Renal cortex interstitium (tissue), 11 donors: ENCODE results near the gene ACVR2A. TPM values are rescaled to one million over a fixed set of nuclear protein-coding genes. Genes with fewer than 3 reads are reported as not detected.

Source experiments
- DNase-seq, 11 donors: peaks; one replicate each; pipeline ENCODE4 v3.0.0-alpha.2; 2013; ENCODE audit warnings: low read depth in 9 of 11, low spot score in 4 of 11; ENCODE audit errors: extremely low read depth in 1 of 11
- polyA plus RNA-seq, 3 donors: library from polyadenylated mRNA; unstranded; fragments of 120-200 nt; gene quantifications; one replicate each; pipeline ENCODE4 v1.2.1, GENCODE V29; 2013; ENCODE audit not compliant: insufficient read length in 3 of 3

Gene ACVR2A
- polyA plus RNA-seq, 3 donors, result 20.7 to 27.8 (median 25.1) TPM

DNA sequence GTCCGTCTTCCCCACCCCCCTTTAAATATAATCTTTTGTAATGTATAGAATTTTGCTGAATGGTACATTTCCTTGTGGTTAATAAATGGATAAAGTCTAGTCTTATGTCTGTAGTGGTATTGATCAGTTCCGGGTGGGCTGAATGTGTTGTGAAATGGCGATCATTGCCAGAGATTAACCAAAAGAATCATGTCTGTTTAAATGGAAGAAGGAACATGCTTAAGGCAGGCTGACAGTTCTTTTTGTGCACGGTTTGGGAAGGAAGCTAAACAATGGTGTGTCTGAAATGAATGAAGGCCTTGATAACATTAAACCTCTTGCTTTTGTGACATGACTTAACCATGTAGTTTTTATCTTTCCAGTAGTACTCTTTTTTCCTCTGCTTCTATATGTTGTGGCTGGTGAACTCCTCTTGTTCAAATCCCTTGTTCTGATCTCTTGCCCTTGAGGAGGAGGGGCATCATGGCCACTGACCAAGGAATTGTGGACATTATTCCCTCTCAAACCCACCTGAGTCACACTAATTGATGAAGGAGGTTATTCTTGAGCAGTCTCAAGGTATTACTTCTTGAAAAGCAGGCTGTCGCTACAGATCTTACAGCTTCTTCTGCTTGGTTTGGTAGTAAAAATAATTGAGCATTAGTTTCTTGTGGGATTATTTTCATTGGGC lies 1.7 kb downstream of the ACVR2A start:
- no peak for DNase-seq

DNA sequence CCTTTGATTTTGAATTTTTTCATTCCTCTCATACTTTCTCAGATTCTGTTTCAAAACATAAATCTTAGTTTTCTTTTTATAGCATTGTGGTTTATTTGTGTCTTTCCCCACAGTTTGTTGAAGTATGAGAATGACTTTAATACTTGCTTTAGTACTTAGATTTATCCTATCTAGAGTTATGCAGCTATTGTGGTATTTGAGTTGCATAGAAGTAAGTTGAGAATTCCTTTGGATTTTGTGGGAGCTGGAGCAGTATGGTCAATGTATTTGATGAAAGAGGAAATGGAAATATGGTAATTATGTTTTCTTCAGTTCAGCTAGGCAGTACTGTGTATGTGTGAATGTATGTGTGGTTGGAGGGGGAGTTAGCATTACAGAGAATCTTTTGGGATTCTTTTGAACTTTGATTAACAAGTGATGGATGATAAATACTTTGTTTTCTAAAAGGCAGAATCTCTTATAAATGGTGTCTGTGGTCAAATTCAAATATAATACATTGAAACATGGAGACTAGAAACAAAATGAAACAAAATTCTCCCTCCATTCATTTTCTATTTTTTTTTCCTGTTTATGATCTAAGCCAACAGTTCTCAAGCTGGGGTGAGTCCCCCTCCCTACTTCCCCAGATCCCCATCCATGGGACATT lies 3.0 kb downstream of the ACVR2A start:
- DNase-seq, result no peak

DNA sequence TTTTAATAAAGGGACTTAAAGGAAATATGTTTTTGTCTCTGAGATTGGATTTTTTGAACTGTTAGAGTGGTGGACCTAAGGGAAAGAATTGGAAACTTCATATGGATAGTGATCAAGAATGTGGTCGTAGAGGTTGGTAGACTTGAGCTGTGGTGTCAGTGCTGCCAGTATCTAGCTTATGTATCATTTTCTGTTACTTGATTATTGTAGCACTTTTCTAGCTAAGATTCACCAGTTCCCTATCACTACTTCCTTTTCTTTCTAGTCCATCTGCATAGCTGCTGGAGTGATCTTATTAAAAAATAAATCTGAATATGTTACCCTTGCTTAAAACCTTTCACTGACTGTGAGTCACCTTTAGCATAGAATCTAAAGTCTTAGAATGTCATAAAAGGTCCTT lies 6.0 kb downstream of the ACVR2A start:
- no peak for DNase-seq

DNA sequence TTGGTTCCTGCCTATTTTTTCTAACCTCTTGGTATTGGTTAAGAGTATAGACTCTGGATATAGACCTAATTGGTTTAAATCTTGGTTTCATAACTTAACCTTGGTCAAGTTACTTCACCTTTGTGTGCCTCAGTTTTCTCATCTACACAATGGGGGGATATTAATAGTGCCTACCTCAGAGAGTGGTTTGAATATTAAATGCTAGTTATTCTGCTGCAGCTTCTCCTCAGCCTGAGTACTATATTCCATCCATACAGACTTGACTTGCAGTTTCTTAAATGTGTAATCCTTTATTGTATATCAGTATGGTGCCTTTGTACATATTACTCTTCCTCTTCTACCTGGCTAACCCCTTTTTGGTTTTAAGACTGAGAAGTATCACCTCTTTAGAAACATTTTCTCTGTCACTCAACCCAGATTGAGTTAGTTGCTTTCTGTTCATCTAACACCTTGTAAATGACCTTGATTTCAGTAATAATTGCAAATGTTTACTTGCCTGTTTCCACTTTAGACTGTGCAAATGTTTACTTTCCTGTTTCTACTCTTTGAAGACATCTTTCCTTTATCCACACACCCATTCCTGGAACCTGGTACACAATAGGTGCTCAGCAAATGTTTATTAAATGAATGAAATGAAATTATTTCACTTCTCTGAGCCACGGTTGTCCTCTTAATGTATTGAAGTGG lies 6.6 kb downstream of the ACVR2A start:
- DNase-seq, result no peak

- no peak for DNase-seq
Observed at GRCh38 chr2:147854557-147855134, 9.8 kb downstream of the ACVR2A start.

- DNase-seq, result no peak
Observed at GRCh38 chr2:147855316-147855715, 10.5 kb downstream of the ACVR2A start.

DNA sequence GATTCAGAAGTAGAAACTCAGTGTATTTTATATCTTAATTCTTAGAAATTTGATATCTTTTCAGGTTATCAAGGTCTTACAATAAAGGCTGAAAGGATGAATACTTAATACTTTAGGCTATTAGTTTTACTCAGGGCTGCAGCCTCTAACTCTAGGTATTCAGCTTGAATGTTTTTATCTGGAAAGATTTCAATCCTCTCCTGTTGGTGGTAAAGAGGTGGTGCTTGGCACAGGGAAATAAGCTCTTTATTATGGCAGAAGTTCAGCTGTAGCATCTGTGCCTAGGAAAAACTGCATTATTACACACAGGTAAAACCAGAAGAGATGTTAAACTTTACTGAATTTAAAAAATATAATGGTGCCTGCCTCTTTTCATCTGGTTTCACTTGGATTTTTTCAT lies 11.1 kb downstream of the ACVR2A start:
- DNase-seq, result no peak

DNA sequence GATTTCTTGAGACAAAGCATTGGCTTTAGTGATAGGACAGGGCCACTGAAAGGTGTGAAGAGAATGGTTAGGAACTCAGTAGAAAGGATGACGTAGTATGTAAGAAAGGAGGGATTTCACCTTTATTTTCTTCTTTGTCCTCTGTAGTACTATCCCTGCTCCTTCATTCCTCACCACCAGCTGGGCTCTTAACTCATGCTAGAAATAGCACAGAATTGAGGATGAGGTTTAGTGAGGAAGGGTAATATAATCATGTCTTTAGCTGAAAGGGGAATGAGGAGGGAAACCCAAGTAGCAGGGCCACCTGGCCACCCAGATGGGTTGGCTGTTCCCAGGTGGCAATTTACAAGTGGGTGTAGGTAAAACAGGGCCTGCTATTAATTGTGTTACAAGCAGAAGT lies 15.2 kb downstream of the ACVR2A start:
- no peak for DNase-seq

- DNase-seq, result no peak
Observed at GRCh38 chr2:147862859-147863516, 18.2 kb downstream of the ACVR2A start.

DNA sequence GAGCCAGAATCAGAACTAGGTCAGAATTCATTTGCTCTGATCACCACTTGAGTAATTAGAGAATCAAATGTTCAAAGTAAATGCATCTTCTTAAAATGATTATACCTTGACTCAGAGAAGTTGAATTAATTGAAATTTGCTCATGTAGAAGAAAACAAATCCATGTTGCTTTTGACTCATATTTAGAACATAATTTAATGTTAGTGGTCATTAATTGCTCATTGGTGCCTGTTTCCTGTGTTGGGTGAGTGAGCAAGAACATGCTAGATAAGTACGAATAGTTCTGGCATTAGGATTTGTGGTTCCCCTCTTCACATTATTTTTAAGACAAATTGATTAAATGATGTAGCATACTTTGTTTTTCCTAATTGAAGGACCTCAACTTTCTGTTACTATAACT lies 19.0 kb downstream of the ACVR2A start:
- no peak for DNase-seq

DNA sequence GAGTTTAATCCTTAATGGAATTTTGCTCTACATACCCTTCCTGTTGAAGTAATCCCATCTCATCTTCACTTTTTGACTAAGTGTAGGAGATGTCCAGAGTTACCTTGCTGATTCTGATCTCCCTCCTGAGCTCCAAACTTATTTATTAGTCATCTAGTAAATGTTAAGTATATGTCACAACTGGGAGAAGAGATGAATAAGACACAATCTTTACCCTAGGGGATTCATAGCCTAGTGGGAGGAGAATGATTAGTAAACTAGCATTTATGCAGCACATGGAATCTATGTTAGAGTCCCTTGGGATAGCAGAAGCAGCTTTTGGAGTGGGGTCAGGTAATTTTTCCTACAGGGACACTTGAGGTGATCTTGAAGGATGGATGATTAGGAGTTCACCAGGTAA lies 20.7 kb downstream of the ACVR2A start:
- DNase-seq, result no peak

DNA sequence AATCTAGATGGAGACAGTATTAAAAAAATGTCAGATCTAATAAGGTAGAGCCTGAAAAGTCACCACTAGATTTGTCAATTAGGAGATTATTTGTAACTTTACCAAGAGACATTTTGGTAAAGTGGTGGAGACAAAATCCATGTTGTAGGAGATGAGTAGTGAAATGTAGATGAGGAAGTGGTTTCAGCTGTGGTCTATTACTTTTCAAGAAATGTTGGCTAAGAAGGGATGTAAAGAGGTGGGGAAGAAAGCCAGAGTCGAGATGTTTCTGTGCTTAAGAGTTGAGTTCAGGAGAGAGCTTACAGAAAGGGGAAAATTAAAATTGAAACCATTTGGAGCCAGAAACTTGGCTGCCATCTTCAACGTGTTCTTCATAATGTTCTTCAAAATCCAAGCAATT lies 22.2 kb downstream of the ACVR2A start:
- no peak for DNase-seq

GRCh38 chr2:147869934-147870333 lies 25.1 kb downstream of the ACVR2A start:
- no peak for DNase-seq

GRCh38 chr2:147872967-147873366 lies 28.1 kb downstream of the ACVR2A start:
- no peak for DNase-seq

DNA sequence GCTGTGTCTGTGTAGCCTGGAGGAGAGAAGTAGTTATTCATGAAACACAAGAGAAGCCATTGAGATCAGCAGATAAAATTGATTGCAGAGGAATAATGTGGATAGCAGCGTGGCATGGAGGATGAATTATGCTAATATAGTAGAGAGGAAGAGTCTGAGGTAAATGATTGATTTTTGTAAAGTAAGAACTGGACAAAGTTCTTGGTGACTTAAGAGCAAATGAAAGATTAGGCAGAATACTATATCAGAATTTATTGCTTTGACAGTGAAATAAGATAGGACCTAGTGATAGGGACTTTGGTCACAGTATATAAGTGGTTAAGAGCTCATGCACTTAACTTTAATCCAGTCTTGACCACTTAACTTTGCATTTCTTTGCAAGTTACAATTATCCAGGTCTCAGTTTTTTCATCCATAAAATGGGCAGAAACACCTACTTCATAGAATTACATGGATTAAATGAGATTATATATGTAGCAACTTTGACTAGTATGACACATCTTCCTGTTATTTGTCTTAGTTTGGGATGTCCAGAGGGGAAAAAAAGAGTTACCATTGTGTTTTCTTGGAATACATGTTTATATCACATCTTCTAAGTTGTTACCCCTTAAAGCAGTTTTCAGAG lies 29.1 kb downstream of the ACVR2A start:
- no peak for DNase-seq

- DNase-seq, result no peak
Observed at GRCh38 chr2:147879846-147880245, 35.0 kb downstream of the ACVR2A start.

GRCh38 chr2:147882631-147883030 lies 37.8 kb downstream of the ACVR2A start:
- DNase-seq, result no peak

DNA sequence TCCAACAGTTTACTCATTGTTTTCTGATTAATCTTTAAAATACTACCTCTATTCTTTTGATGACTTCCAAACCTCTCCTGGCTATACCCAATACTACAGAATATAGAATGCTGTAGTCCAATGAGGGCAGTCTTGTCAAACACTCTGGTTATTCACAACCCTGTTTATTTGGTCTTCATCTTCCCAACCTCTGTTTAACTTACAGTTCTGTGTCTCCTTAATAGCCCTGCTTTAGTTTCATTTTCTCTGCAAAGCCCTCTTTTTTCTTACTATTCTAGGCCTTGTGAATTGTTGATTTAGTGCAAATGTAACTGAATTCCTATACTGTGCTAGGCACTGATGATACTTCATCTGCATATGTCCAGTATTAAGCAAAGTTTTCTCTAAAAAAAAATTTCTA lies 40.0 kb downstream of the ACVR2A start:
- DNase-seq, result no peak

DNA sequence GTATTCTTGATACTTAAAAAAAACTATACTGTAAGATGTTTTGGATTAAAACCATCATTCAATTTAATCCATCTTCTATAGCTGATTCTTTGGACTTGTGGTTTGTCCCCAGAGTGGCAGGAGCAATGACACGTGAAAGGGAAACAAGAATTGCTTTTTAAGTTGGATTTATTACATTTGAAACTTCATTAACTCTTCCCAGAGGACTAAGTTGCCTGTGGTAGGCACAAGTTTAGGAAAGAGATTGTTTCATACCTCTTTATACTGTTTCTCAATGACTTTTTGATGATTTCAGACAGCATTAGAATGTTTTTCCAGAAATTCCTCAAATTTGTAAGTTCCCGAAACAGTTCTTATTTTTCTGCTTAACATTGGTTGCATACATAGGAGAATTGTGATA lies 41.3 kb downstream of the ACVR2A start:
- no peak for DNase-seq
